B cell (primary cell): Measurements from ENCODE around the gene SH3BGRL3.

Source experiments
- EZH2 ChIP-seq: IDR thresholded peaks from 2 replicates; pipeline ENCODE4 v1.6.1; 2012; ENCODE audit warnings: borderline replicate concordance, low read depth, mild to moderate bottlenecking, moderate library complexity, low read length; ENCODE audit not compliant: insufficient read depth, poor library complexity, severe bottlenecking
- TF ChIP-seq, protein P1 (sequence below): fragments of 200-600 bp; IDR thresholded peaks from one replicate; pipeline ENCODE4 v1.8.0; 2022; ENCODE audit warnings: antibody characterized with exemption, mild to moderate bottlenecking

DNA sequence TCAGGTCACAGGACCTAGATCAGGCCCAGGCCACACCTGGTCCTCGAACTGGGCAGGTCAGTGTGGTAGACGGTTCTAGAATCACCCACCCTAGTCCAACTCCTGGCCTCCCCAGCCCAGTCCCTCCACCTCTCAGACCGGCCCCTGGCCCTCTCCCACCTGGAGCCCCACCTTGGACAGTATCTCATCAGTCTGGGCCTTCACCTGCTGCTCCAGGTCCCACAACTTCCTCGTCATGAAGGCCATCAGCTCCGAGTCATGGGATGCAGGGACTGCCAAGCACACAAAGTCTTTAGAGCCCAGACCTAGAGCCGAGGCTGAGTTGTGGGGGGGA, 17.9 kb downstream of the SH3BGRL3 start:
- TF ChIP-seq, protein P1, sequence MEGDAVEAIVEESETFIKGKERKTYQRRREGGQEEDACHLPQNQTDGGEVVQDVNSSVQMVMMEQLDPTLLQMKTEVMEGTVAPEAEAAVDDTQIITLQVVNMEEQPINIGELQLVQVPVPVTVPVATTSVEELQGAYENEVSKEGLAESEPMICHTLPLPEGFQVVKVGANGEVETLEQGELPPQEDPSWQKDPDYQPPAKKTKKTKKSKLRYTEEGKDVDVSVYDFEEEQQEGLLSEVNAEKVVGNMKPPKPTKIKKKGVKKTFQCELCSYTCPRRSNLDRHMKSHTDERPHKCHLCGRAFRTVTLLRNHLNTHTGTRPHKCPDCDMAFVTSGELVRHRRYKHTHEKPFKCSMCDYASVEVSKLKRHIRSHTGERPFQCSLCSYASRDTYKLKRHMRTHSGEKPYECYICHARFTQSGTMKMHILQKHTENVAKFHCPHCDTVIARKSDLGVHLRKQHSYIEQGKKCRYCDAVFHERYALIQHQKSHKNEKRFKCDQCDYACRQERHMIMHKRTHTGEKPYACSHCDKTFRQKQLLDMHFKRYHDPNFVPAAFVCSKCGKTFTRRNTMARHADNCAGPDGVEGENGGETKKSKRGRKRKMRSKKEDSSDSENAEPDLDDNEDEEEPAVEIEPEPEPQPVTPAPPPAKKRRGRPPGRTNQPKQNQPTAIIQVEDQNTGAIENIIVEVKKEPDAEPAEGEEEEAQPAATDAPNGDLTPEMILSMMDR, result no peak
- TF ChIP-seq EZH2, result no peak
